CD4-positive, alpha-beta T cell treated with Interleukin-6 for 4 hours (primary cell): Measurements from ENCODE around the gene RECQL5.
A peak's percentile ranks its signal among the peaks of the same experiment; 100 is the strongest.

Experiments
- DNase-seq: peaks from one replicate; pipeline ENCODE4 v3.0.0-alpha.2; 2020; ENCODE audit warnings: mixed read lengths

RECQL5 gene

DNA sequence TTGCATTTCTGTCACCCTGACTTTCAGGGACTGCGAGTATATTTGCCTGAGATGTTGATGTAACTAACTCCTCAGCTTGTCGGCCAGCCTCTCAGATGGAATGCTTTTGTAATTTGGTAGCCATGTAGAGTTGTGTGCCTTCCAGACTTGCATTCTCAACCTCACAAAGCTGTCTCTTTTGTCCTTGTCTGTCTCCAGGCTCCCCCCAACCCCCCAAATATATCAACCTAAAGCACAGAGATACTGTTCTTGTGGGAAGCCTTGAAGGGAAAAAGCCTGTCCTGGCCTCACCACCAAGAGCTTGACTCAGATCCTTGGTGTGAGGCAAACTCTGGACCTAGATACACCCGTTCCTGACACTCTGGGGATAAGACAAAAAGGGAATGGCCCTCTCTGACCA, 18.5 kb upstream of the RECQL5 start:
- DNase-seq: no peak

DNA sequence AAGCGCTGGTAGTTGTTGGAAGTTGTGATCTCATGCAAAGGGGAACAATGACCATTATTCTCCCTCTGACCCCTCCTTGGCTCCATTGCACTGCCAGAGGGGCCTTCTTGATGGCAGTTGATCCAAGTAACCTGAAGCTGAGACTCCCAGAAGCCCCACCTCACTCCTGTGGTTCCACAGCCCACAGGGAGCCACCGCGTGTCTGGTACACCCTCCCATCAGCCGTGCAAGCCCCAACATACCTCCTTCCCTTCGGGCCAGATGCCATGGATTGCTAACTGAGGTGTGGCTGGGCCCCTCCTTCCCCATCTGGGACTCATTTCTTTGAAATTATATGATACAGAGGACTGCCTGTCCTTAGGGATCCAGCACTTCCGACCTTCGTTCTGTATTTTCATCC, 18.0 kb upstream of the RECQL5 start:
- DNase-seq: no peak

DNA sequence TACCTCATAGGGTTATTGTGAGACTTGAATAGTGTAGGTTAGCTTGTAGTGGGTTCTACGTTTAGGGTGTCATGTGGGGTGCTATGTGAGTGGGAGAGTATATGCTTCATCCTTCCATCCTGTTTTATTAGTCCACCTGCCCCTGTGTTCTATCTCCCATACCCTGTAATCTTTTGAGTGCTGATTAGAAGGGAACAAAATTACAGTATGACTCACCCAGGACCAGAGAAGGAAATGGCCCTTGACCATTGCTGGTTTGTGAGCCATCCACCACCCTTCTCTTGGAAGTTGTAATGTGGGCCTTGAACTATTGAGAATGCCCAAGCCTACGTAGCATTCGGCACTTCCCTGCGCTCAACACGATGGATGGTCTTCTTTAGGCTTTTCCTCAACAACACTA, 17.3 kb upstream of the RECQL5 start:
- no peak for DNase-seq

DNA sequence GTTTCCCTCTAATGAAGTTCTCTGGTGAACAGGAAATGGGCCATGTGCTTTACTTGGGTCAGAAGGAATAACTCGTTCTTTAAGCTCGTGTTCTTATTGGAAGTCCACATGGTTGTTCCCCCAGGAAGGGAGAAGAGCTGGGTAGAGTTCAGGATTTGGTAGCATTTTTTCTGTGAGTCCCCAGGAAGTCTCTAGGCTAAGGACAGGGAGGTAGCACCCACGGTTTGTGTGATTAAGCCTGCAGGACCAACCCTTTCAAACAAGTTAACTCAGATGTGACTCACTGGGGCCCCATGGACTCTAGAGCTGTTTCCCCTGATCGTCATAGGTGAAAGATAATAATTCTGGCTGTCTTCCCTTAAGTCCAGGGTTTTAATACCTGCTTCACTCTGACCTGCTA, 16.6 kb upstream of the RECQL5 start:
- DNase-seq: no peak

DNA sequence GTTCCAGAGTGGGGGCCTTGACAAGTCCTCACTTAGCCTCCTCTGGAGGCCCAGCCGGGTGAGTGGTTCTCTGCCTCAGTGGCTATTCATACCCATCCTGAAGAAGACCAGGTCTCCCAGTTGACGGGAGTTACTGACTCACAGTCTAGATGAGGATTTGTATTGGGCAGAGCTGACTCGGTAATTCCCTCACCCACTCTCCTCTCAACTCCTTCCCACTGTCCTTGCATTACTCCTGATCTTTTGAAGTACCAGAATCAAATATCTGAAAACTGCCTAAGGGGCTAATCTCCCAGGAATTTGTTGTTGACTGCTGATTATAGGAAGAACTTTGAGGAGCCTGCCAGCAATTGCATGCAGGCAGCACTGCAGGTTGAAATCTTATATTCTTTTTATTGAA, 14.3 kb upstream of the RECQL5 start:
- no peak for DNase-seq

DNA sequence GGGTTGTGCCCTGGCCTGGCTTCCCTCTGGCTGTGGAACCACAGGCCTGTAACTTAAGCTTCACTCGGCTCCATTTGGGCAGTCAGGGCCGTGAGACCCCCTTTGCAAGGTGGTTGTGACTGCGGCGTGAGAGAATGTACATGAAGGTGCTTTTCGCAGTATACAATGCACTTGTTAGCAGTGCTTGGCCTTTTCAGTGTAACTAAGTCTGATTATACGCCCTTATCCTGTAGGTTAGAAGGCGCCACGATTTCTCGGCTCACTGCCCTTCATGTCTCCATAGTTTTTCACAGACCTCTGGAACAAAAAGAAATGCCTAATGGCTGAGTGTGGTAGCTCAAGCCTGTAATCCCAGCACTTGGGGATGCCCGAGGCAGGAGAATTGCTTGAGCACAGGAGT, 13.5 kb upstream of the RECQL5 start:
- DNase-seq: no peak

DNA sequence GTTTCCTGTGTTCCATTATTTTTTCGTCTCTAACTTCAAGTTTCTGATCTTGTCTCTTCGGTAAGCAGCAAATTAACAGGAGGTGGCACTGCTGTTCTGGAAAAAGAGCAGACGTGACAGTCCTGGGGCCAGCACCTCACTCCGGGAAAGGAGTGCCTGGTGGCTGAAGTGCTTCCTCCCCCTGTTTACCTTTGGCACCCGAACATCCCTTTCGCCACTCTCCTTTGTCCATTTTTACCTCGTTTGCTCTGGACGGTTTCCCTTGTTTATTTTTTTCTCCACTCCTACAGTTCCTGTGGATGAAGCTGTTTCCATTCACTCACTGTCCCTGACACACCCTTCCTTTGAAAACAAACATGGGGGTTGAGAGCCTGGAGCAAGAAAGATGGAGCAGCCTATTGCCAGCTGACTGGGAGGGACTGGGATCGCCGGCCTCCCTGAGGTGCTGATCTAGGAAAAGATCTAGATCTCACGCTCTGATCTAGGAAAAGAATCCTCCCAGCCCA, 12.8 kb upstream of the RECQL5 start:
- DNase-seq: no peak

DNA sequence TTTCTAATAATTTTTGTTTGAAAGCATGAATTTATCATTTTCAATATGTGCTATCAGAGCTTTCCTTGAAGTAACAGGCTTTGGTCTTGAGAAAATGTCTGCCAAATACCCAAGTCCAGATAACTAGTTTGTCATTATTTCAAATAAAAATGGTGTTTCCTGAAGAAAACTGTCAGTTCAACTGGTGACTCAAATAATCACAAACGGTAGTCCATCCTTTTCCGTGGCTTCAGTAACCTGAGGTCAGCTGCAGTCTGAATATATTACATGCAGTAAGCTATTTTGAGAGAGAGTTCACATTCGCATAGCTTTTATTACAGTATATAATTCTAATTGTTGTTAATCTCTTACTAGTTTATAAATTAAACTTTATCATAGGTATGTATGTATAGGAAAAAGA, 9.5 kb upstream of the RECQL5 start:
- no peak for DNase-seq

DNA sequence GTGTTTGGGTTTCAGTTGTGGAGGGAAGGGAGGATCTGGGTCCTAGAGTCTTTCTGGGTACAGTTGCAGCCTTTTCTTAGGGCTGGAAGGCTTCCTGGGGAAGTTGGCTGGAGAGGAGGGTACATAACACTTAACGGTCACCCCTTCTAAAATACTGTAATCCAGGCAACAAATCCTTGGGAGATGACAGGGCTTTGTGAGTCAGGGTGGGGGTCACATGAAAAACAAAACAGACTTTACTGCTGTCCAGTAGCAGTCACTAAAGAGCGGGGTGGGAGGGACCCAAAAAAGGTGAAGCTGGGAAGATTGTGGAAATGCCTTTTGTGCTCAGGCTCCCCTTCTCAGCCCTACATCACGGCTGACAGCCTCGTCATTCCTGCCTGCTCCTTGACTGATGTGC, 6.5 kb upstream of the RECQL5 start:
- DNase-seq: no peak

DNA sequence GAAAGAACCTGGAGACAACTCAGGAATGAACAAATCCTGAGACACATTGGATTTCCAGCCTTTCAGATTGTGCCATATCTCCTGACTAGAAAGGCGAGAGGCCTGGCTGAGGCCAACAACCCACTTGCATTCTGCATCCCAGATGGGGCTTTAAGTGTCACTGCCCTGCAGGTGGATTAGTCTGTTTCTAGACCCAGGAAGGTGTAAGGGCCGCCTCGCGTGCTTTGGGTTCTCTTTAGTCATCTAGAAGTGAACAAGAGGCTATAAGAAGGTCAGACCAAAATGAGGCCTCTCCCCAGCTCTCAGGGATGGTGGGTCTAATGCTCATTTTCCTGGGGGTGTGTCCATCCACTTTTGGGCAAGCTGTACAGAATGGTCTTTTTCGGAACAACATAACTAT, 5.1 kb upstream of the RECQL5 start:
- no peak for DNase-seq

DNA sequence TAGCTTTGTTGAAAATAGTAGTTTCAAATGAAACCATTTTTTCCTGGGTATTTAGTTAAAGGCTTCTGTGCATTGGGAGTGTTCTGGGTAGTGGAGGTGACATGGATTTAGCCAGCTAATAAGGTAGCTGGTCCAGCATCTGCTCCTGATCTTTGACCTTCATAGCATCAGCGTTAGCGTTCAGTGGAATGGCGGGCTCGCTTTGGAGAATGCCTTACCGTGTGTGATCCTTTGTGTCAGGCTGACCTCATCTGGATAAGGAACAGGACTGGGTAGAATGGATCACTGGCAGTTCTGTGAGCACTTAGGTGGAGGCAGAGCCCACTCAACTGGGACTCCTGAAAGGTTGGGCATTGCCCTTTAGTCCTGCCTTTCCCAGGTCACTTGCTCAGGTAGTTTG, 3.9 kb upstream of the RECQL5 start:
- no peak for DNase-seq

DNA sequence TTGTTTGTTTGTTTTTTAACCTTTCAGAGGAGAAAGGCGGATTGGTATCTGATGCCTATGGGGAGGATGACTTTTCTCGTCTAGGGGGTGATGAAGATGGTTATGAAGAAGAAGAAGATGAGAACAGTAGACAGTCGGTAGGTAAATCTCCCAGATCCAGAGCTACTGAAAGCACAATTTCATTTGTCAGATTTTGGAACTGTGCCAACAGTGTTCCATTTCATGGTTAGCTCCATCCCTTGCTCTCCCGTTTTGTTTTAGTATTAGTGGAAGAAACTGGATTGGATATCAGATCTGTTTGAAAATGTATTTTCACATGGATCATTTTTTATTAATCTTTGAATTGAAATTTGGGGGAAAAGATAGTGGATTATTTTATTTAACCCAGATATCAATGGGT, 1.5 kb upstream of the RECQL5 start:
- DNase-seq: no peak

DNA sequence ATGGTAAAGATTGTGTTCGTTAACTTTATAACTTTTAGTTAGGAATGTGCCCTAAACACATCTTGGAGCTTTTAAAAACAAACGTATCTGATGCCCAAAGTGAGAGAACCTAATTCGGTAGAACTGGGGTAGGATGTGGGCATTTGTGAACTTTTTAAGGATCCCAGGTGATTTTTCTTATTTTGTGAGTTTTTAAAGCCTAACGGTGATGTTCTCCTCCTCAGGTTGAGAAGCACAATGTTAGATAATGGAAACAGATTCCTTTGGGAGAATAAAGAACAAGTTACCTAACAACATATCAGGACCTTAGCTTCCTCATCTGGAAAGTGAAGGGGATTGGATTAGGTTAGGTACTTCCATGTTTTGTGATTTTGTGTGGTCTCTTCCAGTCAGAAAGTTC, 871 bp upstream of the RECQL5 start:
- DNase-seq: no peak

DNA sequence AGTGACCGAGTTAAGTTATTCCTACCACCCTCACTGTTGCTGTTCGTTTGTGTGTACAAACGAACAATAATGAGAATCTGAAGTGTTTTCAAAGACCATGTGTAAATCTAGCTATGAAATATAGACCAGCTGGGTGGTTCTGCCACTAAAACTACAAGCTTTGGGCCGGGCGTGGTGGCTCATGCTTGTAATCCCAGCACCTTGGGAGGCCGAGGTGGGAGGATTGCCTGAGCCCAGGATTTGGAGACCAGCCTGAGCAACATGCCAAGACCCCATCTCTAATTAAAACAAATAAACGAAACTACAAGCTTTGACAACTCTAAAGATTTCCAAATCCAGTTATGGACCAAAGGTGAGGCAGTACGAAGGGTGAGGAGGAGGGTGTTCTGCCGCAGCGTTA, 973 bp downstream of the RECQL5 start:
- no peak for DNase-seq

DNA sequence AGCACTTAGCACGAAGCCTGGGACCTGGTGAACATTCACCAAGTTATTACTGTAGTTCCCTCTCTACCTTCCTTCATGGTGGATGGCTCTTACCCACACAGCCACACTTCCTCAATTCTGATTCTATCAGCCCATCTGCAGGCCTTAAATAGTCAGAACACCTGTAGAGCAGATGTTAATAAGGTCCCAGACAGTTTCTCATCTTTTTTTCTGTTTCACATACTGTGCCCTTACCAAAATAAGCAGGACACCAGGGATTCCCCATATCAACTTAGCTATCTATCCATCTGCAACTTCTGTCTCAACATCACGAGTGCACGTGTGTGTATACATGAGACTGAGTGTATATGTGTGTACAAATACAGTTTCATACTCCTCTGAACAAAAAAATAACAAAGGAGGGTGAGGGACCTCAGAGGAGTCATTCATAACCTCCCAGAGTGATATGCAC, 2.8 kb downstream of the RECQL5 start:
- DNase-seq: no peak

DNA sequence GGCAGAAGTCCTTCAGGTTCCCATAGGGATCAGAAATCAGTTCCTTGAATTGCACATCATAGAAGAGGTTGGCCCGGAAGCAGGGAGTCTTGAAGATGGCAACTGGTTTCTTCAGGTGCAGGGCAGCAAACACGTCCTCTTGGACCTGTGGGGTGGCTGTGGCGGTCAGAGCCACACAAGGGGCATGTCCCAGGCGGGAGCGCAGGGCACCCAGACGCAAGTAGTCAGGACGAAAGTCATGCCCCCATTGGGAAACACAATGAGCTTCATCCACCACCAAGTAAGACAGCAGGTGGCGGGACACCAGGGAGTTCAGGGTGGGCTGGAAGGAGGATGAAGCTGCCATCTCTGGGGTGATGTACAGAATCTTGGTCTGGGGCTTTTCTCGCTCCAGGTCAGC, 4.4 kb downstream of the RECQL5 start:
- no peak for DNase-seq

DNA sequence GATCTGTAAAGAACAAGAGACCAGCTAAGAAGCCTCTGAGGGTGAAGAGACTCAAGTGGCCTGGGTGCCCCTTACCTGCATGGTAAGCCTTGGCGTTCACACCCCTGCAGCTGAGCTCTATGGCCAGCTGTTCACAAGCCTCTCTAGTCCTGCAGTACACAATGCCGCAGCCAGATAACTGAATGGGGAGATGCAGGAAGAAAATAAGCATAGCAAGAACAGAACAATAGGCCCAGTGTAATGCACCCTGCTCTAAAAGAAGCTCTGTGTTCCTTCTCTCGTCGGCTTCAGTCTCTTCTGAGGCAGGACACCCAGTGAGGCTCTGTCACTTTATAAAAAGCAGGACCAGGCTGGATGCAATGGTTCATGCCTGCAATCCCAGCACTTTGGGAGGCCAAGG, 5.4 kb downstream of the RECQL5 start:
- DNase-seq: no peak

DNA sequence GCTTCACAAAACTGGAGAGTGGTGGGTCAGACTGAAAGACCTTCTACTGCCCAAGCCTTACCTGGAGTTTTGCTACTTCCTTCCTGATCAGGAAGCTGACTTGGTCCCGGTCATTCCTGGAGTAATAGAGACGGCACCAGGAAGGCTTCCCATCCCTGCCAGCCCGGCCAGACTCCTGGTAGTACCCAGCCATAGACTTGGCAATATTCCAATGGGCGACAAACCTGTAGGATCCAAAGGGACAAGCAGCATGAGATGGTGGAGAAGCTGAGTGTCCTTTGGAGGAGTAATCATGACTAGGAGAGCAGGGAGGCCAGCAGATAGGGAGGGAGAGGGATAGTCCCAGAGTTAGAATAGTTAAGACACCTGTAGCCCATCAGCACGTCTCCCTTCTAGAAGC, 8.7 kb downstream of the RECQL5 start:
- no peak for DNase-seq

DNA sequence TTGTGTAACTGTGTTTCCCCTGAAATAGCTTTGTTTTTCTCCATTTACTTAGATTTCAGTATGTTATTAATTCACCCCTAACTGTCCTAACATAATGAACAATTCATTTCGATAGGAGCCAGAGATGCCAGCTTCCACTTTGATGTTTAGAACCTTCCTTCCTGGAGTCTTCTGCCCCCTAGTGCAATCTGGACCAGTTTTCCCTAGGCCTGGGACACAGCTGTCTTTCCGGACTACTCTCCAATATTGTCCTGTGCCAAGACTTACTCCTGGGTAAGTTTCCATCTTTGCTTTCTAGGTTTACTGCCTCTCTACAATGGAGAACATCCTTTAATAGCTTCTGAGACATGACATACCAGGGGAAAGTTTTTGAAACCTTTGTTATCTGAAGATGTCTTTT, 12.8 kb downstream of the RECQL5 start:
- no peak for DNase-seq

DNA sequence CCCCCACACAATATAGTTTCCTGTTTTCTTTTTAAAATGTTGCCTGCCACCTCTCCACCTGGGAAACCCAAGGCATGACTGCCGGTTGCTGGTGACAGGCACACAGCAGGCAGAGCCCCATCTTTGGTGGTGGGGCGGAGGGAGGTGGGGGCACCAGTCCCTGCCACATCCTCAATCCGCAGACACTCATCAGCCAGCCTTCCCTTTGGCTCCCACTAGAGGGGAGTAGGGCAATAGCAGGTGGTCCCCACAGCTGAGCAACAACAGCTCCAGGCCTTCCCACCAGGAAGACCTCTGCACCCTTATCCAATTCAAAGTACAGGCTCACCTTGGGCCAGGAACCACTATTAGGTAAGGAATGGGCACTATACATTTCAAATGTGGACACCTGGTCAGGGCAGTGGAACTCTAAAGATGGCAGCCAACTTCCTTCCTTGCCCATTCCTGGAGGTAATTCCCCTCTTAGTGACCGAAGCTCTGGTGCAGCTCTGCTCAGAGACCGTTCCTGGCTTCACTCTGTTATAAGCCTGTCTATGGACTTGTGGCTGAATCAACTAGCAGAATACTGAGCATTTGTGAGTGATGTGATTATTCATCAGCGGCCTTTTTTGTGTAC, 13.9 kb downstream of the RECQL5 start:
- peak; percentile 37 for DNase-seq

DNA sequence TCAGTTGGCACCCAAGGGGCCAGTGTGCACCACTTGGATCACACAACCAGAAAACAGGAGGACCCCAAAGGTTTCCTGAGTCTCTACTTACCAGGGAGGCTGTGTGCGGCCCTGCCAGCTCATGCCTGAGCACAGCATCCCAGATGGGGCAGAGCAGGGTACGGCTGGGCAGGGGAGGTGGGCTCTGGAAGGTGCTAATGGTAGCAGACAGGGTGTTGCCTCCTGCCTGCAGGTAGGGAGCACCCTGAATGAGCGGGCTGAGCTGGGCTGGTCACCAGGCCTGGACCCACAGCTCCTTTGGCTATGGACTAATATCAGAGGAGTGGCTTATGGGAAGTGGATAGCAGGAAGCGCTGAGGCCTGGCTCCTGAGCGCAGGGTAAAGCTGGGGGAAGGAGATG, 14.6 kb downstream of the RECQL5 start:
- DNase-seq: no peak

DNA sequence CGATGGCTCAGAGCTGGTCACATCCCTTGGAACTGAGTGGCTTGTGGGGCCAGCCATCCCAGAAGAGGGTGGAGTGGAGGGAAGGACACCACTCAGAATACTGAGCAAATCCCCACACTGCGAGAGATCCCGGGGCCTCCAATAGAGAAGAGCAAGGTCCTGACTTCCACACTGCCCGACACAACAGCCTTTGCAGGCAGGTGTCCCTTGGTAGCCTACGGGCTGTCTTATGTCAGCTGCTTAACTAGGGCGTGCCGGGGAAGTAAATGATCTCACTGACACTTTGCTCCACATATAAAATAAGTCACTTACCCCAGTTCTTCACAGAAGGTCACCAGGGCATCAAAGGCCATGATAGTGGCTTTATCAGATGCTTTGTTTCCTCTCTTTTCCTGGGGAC, 16.1 kb downstream of the RECQL5 start:
- DNase-seq: no peak

DNA sequence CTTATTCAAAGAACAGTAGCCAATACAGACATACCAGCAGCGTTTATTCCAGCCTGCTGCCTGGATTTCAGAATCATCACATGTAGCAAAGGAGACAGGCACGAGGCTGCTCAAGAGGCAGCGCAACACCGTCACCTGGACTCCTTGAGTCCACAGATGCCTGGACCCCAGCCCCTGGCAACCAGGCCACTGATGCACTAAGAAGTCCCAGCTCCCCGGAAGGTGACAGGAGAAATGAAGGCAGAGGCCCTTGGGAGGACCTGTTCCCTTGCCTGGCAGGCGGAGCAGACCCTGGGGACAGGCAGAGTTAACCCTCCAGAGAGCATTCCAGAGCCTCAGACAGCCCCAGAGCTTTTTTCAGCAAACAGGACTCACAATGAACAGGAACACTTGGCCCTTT, 17.3 kb downstream of the RECQL5 start:
- DNase-seq: no peak

DNA sequence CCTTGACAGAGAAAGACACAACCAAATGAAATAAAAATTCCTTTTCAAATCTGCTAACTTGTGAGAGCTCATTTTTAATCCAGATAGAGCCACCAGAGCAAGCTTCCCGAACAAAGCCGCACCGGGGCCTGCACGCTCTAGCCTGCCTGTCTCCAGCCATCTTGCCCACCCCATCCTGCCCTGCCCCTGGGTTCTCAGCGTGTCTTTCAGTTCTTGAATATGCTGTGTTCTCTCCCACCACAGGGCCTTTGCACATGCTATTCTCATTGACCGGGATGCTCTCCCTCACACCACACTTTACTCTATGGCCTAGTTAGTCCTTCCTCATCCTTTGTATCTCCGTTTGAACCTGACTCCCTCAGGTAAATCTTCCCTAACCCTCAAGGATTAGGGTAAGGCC, 19.0 kb downstream of the RECQL5 start:
- DNase-seq: no peak

DNA sequence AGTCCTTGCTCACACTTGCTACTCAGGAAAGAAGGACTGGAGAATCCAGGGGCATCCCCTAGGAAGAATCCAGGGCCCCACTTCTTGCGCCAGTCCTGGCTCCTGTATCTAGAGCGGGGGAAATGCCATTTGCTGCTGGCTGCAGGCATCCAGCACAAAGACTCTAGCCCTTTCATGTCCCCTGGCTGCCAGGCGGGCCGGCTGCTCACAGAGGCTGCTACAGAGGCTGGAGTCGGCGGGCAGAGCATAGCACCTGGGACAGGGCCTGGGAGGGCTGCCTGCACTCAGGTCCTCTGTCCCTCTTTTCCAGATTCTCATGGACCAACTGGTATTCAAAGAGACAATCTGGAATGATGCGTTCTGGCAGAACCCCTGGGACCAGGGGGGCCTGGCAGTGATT, 19.9 kb downstream of the RECQL5 start:
- DNase-seq: no peak

DNA sequence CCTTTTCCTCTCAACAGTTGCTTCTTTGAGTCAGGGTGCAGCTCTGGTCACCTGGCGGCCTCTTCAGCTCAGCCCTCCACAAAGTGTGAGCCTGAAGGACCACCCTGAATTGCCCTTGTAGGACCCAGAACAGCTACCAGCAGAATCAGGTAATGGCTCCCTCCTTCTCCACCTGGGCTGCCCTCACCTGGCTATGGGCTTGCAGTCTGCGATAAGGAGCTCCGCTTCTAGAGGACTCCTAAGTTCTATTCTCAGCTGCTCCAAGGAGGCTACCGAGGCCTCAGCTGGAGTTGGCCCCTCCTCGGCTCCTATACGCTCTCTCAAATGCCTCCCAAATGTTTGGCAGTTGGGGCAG, 20.3 kb downstream of the RECQL5 start:
- DNase-seq: no peak
